Osteoblast (primary cell): Measurements from ENCODE around the gene KPNA6. TPM values are rescaled to one million over a fixed set of nuclear protein-coding genes. Genes with fewer than 3 reads are reported as not detected.

Experiments
- DNase-seq: peaks from one replicate; pipeline ENCODE4 v3.0.0; 2011; ENCODE audit warnings: low spot score, mixed read lengths; ENCODE audit not compliant: insufficient read length; ENCODE audit errors: missing footprints
- H2AFZ ChIP-seq: 2 replicates; pipeline ENCODE4 v1.6.0; 2011; ENCODE audit warnings: mild to moderate bottlenecking, low read length
- H3K27ac ChIP-seq: 2 replicates; pipeline ENCODE4 v1.5.1; 2011; ENCODE audit warnings: mild to moderate bottlenecking, low read depth, low read length, moderate library complexity
- H3K27me3 ChIP-seq: 2 replicates; pipeline ENCODE4 v1.6.0; 2012; ENCODE audit warnings: mild to moderate bottlenecking, control low read depth, inconsistent platforms, low read length, moderate library complexity; ENCODE audit not compliant: insufficient read depth
- H3K36me3 ChIP-seq: 2 replicates; pipeline ENCODE4 v1.5.1; 2011; ENCODE audit warnings: mild to moderate bottlenecking, low read length, control low read depth, moderate library complexity; ENCODE audit not compliant: insufficient read depth
- H3K4me1 ChIP-seq: 2 replicates; pipeline ENCODE4 v1.5.1; 2011; ENCODE audit warnings: mild to moderate bottlenecking, low read length, control low read depth, moderate library complexity; ENCODE audit not compliant: insufficient read depth
- H3K4me2 ChIP-seq: 2 replicates; pipeline ENCODE4 v1.6.0; 2011; ENCODE audit warnings: mild to moderate bottlenecking, low read length; ENCODE audit not compliant: insufficient read depth
- H3K4me3 ChIP-seq: fragments of 200-600 bp; sonication (generic); 3 replicates; pipeline ENCODE4 v1.5.1; 2012; ENCODE audit warnings: mild to moderate bottlenecking, low read length, inconsistent platforms; ENCODE audit not compliant: insufficient read depth
- H3K79me2 ChIP-seq: 2 replicates; pipeline ENCODE4 v1.6.0; 2012; ENCODE audit warnings: mild to moderate bottlenecking, low read length, control low read depth, inconsistent platforms; ENCODE audit not compliant: insufficient read depth
- H3K9me3 ChIP-seq: 2 replicates; pipeline ENCODE4 v1.5.1; 2011; ENCODE audit warnings: low read depth, low read length, control low read depth
- H4K20me1 ChIP-seq: 2 replicates; pipeline ENCODE4 v1.6.0; 2012; ENCODE audit warnings: mild to moderate bottlenecking, low read length, control low read depth; ENCODE audit not compliant: insufficient read depth
- total RNA-seq: library from RNA; depleted of rRNA; stranded (reverse); fragments of >200 nt; gene quantifications from 2 replicates; pipeline ENCODE4 v1.2.3, GENCODE V29; 2012
- TF ChIP-seq, protein P1 (sequence below): IDR thresholded peaks from 2 replicates; pipeline ENCODE4 v1.5.1; 2011; ENCODE audit warnings: mild to moderate bottlenecking, low read depth, low read length, moderate library complexity; ENCODE audit errors: extremely low read depth

The KPNA6 gene
- total RNA-seq, 1 donor, result 65.5 TPM

GRCh38 chr1:32072622-32073298 lies 35.1 kb upstream of the KPNA6 start, which contains the start of gene TMEM39B:
Gene TMEM39B, plus strand, starts transcription at chr1:32072939. Its CDS starts 109 bp downstream, at chr1:32073048.
- H3K4me3 ChIP-seq, result peak within 1 kb of the TSS; percentile 96
- peaks cover 19% of the 10 kb centered on the region for H3K36me3 ChIP-seq
- H3K27me3 ChIP-seq, result no peaks in the 10 kb centered on the region
- peak within 1 kb of the TSS; percentile 83 for H3K4me2 ChIP-seq
- H3K79me2 ChIP-seq, result peaks cover 34% of the 10 kb centered on the region
- H3K4me1 ChIP-seq, result peaks cover 33% of the 10 kb centered on the region
- no peaks in the 10 kb centered on the region for H3K9me3 ChIP-seq
- DNase-seq, result peak; percentile 96
- H3K27ac ChIP-seq, result peak within 1 kb of the TSS; percentile 76
- peak within 1 kb of the TSS; percentile 83 for H2AFZ ChIP-seq
- TF ChIP-seq, protein P1, sequence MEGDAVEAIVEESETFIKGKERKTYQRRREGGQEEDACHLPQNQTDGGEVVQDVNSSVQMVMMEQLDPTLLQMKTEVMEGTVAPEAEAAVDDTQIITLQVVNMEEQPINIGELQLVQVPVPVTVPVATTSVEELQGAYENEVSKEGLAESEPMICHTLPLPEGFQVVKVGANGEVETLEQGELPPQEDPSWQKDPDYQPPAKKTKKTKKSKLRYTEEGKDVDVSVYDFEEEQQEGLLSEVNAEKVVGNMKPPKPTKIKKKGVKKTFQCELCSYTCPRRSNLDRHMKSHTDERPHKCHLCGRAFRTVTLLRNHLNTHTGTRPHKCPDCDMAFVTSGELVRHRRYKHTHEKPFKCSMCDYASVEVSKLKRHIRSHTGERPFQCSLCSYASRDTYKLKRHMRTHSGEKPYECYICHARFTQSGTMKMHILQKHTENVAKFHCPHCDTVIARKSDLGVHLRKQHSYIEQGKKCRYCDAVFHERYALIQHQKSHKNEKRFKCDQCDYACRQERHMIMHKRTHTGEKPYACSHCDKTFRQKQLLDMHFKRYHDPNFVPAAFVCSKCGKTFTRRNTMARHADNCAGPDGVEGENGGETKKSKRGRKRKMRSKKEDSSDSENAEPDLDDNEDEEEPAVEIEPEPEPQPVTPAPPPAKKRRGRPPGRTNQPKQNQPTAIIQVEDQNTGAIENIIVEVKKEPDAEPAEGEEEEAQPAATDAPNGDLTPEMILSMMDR, result no peak
- H4K20me1 ChIP-seq, result peaks cover 10% of the 10 kb centered on the region

- Histone ChIP-seq H4K20me1 (peaks cover 11% of the 10 kb centered on the region), H3K4me2 (peak overlapping the region; percentile 83), H3K27me3 (no peaks in the 10 kb centered on the region), H3K4me3 (peak overlapping the region; percentile 96), H3K9me3 (no peaks in the 10 kb centered on the region), H3K4me1 (peaks cover 26% of the 10 kb centered on the region), H3K36me3 (peaks cover 26% of the 10 kb centered on the region), H3K27ac (peak overlapping the region; percentile 62), H2AFZ (peak overlapping the region; percentile 73), H3K79me2 (peaks cover 34% of the 10 kb centered on the region)
- DNase-seq, result no peak
- TF ChIP-seq, protein P1, result no peak
Measured at GRCh38 chr1:32073299-32074229, 34.3 kb upstream of the KPNA6 start.

DNA sequence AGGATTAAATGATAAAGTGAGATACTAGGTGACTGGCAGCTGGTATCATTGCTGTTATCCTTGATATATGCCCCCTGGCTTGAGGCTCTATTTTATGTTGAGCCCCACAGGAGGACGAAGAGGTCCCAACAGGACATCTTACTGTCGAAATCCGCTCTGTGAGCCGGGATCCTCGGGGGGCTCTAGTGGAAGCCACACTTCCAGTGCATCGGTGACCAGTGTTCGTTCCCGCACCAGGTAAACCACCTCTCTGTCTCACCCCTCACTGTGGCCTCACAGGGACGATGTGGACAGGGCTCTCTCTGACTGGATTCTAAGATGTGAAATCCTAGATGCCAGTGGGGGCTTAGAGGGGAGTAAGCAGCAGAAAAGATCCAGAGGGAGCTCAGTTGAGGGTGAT lies 33.0 kb upstream of the KPNA6 start:
- DNase-seq, result peak; percentile 21
- Histone ChIP-seq H2AFZ (no peak overlapping the region), H3K9me3 (no peaks in the 10 kb centered on the region), H4K20me1 (peaks cover 11% of the 10 kb centered on the region), H3K79me2 (peaks cover 34% of the 10 kb centered on the region), H3K4me3 (no peak overlapping the region), H3K36me3 (peaks cover 34% of the 10 kb centered on the region), H3K27me3 (no peaks in the 10 kb centered on the region), H3K27ac (no peak overlapping the region), H3K4me1 (peaks cover 15% of the 10 kb centered on the region), H3K4me2 (no peak overlapping the region)
- TF ChIP-seq, protein P1, result no peak

GRCh38 chr1:32077451-32077850 lies 30.4 kb upstream of the KPNA6 start:
- no peak overlapping the region for H3K27ac ChIP-seq
- TF ChIP-seq, protein P1, result no peak
- peaks cover 11% of the 10 kb centered on the region for H4K20me1 ChIP-seq
- DNase-seq, result no peak
- no peaks in the 10 kb centered on the region for H3K27me3 ChIP-seq
- H3K36me3 ChIP-seq, result peaks cover 45% of the 10 kb centered on the region
- no peak overlapping the region for H3K4me3 ChIP-seq
- H3K4me1 ChIP-seq, result peaks cover 6% of the 10 kb centered on the region
- H3K4me2 ChIP-seq, result no peak overlapping the region
- H3K9me3 ChIP-seq, result no peaks in the 10 kb centered on the region
- H2AFZ ChIP-seq, result no peak overlapping the region
- H3K79me2 ChIP-seq, result peaks cover 34% of the 10 kb centered on the region
